ENCODE data around the gene HNRNPUL2. TPM values are rescaled to one million over a fixed set of nuclear protein-coding genes. Genes with fewer than 3 reads are reported as not detected.

The HNRNPUL2 gene
- total and polyA plus RNA-seq, 2 donors (not counting 1 experiment from before 2014, with no cell fraction given): 14.6 to 70.4 TPM

DNA sequence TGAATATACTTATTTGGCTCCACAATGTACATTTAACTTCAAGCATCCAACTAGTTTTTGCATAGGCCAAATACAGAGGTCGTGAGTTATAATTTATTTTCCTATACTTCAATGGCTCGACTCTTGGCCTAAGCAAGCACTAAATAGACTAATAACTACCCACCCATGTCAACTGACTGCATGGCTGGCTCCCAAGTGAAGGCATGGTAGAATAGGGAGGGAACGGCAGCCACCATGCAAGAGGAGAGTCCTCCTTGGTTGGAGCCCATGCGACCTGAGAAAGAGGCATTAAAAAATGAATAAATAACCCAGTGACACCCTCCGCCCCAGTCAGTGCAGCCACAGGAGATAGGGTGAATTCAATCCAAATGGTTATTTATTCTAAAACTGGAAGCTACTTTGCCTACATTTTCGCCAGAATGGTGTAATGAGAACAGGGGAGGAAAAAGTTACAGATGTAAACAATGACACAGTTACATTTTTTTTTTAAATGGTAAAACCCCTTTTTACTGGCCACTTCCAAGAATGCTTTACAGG, 14.9 kb downstream of the HNRNPUL2 start:
- no peak overlapping the region for H3K4me2 ChIP-seq (replicated peaks; ENCODE audit: low read depth, low read length, poor library complexity, severe bottlenecking)
- peaks cover 6% of the 10 kb centered on the region for H4K20me1 ChIP-seq (ENCODE audit: control insufficient read depth, insufficient read depth, low read length, poor library complexity, severe bottlenecking)
- peaks cover 43% of the 10 kb centered on the region for H3K4me1 Mint-ChIP-seq
- H3K9me3 Mint-ChIP-seq (ENCODE audit: insufficient read depth): no peaks in the 10 kb centered on the region
- peak overlapping the region in 1 of 2 donors; percentile 51 for H3K27ac ChIP-seq (ENCODE audit: low read length in 2 of 2)
- no peak for TF ChIP-seq EZH2 (IDR thresholded peaks at IDR 0.05; ENCODE audit: borderline replicate concordance, insufficient read depth, low read depth, low read length, poor library complexity, severe bottlenecking)
- TF ChIP-seq, protein P1, sequence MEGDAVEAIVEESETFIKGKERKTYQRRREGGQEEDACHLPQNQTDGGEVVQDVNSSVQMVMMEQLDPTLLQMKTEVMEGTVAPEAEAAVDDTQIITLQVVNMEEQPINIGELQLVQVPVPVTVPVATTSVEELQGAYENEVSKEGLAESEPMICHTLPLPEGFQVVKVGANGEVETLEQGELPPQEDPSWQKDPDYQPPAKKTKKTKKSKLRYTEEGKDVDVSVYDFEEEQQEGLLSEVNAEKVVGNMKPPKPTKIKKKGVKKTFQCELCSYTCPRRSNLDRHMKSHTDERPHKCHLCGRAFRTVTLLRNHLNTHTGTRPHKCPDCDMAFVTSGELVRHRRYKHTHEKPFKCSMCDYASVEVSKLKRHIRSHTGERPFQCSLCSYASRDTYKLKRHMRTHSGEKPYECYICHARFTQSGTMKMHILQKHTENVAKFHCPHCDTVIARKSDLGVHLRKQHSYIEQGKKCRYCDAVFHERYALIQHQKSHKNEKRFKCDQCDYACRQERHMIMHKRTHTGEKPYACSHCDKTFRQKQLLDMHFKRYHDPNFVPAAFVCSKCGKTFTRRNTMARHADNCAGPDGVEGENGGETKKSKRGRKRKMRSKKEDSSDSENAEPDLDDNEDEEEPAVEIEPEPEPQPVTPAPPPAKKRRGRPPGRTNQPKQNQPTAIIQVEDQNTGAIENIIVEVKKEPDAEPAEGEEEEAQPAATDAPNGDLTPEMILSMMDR (IDR thresholded peaks at IDR 0.05): no peak
- intact Hi-C loops (cut with micrococcal nuclease): no loop called here
- ChIA-PET CTCF (no interaction called here), POLR2A (interaction anchor here (0.6 to 1.0 kb wide), 2 partner anchors 129 to 140 kb away, joined by 3 to 4 read pairs; no protein-coding TSS in a partner anchor)
- H3K4me3 ChIP-seq (ENCODE audit: control extremely low read depth in 1 of 5, extremely low read depth in 1 of 5, insufficient read depth in 1 of 5, low read depth in 2 of 5, low read length in 4 of 5): no peak overlapping the region
- H3K27ac Mint-ChIP-seq: peak overlapping the region; percentile 64
- no peak overlapping the region for H3K4me3 Mint-ChIP-seq
- DNase-seq (no peak), ATAC-seq (ENCODE audit: low read depth) (no peak)
- peaks cover 2 to 61% of the 10 kb centered on the region in 2 experiments for H3K36me3 ChIP-seq (replicated peaks in 1 of 2; ENCODE audit: control extremely low read depth in 1 of 2, control insufficient read depth in 1 of 2, extremely low read depth in 1 of 2, insufficient read depth in 2 of 2, low read length in 1 of 2)
- no peaks in the 10 kb centered on the region for H3K9me3 ChIP-seq (ENCODE audit: control extremely low read depth in 1 of 3, control insufficient read depth in 2 of 3, insufficient read depth in 1 of 3, low read length in 2 of 3)
- peaks cover 42% of the 10 kb centered on the region for H3K79me2 ChIP-seq (ENCODE audit: control insufficient read depth, insufficient read depth, low read length)
- H3K27me3 ChIP-seq (replicated peaks in 1 of 4; ENCODE audit: control extremely low read depth in 1 of 4, control insufficient read depth in 3 of 4, insufficient read depth in 4 of 4, low read length in 3 of 4): no peaks in the 10 kb centered on the region
- H3K9ac ChIP-seq (ENCODE audit: low read length): no peak overlapping the region
- WGBS (ENCODE audit: insufficient coverage): 100% methylated on average over 1 of the region's 6 CpGs
- no peak overlapping the region for H2AFZ ChIP-seq (ENCODE audit: insufficient read depth, low read depth, low read length, poor library complexity, severe bottlenecking)
- H3K4me1 ChIP-seq (ENCODE audit: control insufficient read depth in 2 of 2, insufficient read depth in 2 of 2, low read length in 2 of 2): peaks cover 22 to 33% of the 10 kb centered on the region in 2 donors
- no peaks in the 10 kb centered on the region for H3K27me3 Mint-ChIP-seq

DNA sequence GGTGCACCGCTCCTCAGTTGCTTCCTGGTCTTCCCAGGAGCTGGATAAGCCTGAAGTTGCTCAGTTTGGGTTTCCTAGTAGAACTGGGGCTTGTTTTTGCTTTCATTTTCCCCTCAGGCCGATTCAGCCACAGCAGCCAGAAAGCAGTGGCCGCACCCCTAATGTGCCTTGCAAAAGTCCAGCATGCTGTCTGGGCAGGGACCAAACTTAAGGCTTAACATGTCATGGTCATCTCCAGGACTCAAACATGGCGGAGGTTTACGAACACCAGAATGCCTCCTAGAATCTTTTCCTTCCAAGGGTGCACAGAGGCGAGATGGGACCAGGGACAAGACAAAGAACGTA, 17.3 kb downstream of the HNRNPUL2 start:
- H3K4me1 Mint-ChIP-seq: peaks cover 65% of the 10 kb centered on the region
- no peak for TF ChIP-seq EZH2 (IDR thresholded peaks at IDR 0.05; ENCODE audit: borderline replicate concordance, insufficient read depth, low read depth, low read length, poor library complexity, severe bottlenecking)
- TF ChIP-seq, protein P1 (IDR thresholded peaks at IDR 0.05): no peak
- H3K9me3 Mint-ChIP-seq (ENCODE audit: insufficient read depth): no peaks in the 10 kb centered on the region
- Histone ChIP-seq H4K20me1 (ENCODE audit: control insufficient read depth, insufficient read depth, low read length, poor library complexity, severe bottlenecking) (no peaks in the 10 kb centered on the region), H3K9me3 (ENCODE audit: control extremely low read depth in 1 of 3, control insufficient read depth in 2 of 3, insufficient read depth in 1 of 3, low read length in 2 of 3) (no peaks in the 10 kb centered on the region), H3K4me3 (ENCODE audit: control extremely low read depth in 1 of 5, extremely low read depth in 1 of 5, insufficient read depth in 1 of 5, low read depth in 2 of 5, low read length in 4 of 5) (peak overlapping the region; percentile 18 to 91 (median 73)), H3K36me3 (replicated peaks in 1 of 2; ENCODE audit: control extremely low read depth in 1 of 2, control insufficient read depth in 1 of 2, extremely low read depth in 1 of 2, insufficient read depth in 2 of 2, low read length in 1 of 2) (peaks cover 0 to 38% of the 10 kb centered on the region in 2 experiments), H3K9ac (ENCODE audit: low read length) (peak overlapping the region; percentile 89), H3K79me2 (ENCODE audit: control insufficient read depth, insufficient read depth, low read length) (peaks cover 25% of the 10 kb centered on the region), H3K27ac (ENCODE audit: low read length in 2 of 2) (peak overlapping the region; percentile 90 to 93), H3K4me1 (ENCODE audit: control insufficient read depth in 2 of 2, insufficient read depth in 2 of 2, low read length in 2 of 2) (peaks cover 39 to 52% of the 10 kb centered on the region in 2 donors), H3K4me2 (replicated peaks; ENCODE audit: low read depth, low read length, poor library complexity, severe bottlenecking) (peak overlapping the region; percentile 95), H2AFZ (ENCODE audit: insufficient read depth, low read depth, low read length, poor library complexity, severe bottlenecking) (peak overlapping the region; percentile 99), H3K27me3 (replicated peaks in 1 of 4; ENCODE audit: control extremely low read depth in 1 of 4, control insufficient read depth in 3 of 4, insufficient read depth in 4 of 4, low read length in 3 of 4) (no peaks in the 10 kb centered on the region)
- DNase-seq (no peak), ATAC-seq (ENCODE audit: low read depth) (no peak)
- CTCF ChIA-PET: interaction anchor here (1.0 to 1.4 kb wide), 3 partner anchors 38 to 116 kb away, joined by 3 read pairs; partner anchors contain the start of genes C11orf98, CSKMT and UQCC3
- H3K27me3 Mint-ChIP-seq: no peaks in the 10 kb centered on the region
- intact Hi-C loops (cut with micrococcal nuclease): no loop called here
- POLR2A ChIA-PET: interaction anchor here (0.6 to 6.5 kb wide), 17 partner anchors 17 to 171 kb away, joined by 3 to 66 read pairs (median 9); partner anchors contain the start of genes C11orf98, CSKMT, HNRNPUL2 and INTS5
- WGBS (ENCODE audit: insufficient coverage): 69% methylated on average over 7 of the region's 7 CpGs
- peak overlapping the region; percentile 92 for H3K4me3 Mint-ChIP-seq
- peak overlapping the region; percentile 95 for H3K27ac Mint-ChIP-seq

Data from B cell (primary cell).